Measurements from ENCODE around the gene CFAP298. TPM values are rescaled to one million over a fixed set of nuclear protein-coding genes. Genes with fewer than 3 reads are reported as not detected.

CFAP298 gene
- polyA plus RNA-seq, 3 donors = 18.7 to 28.7 (median 26.5) TPM

DNA sequence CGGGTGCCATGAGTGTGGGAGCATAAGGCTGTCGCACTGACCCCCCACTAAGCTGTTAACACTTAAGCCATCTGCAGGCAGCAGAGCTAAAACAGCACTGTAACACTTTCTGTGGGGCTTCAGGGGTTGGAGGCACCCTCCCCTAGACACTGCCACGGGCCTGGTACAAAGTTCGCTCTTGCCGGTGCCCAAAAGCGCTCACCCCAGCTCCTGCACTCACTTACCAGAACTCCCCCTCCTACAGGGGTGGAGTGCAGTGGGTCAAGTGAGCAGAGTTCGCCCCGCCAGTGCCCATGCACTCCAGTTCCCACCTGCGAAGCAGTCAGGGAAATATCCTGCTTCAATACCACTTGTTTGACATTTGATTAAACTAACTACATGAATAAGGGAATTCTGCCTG is 46.3 kb upstream of the CFAP298 start:
- Histone ChIP-seq H3K27me3 (ENCODE audit: control insufficient read depth in 2 of 2, insufficient read depth in 2 of 2, low read length in 2 of 2) (no peaks in the 10 kb centered on the region), H3K79me2 (ENCODE audit: insufficient read depth, low read length) (no peaks in the 10 kb centered on the region), H4K20me1 (ENCODE audit: insufficient read depth, low read length) (no peaks in the 10 kb centered on the region), H3K36me3 (replicated peaks in 1 of 2; ENCODE audit: control insufficient read depth in 1 of 2, insufficient read depth in 2 of 2, low read length in 2 of 2) (peaks cover 84 to 98% of the 10 kb centered on the region in 2 donors), H3K9ac (ENCODE audit: insufficient read depth, low read length, poor library complexity, severe bottlenecking) (no peak overlapping the region), H3K4me2 (replicated peaks; ENCODE audit: extremely low read depth, low read length, poor library complexity, severe bottlenecking) (no peak overlapping the region), H3K4me3 (replicated peaks in 1 of 3; ENCODE audit: low read depth in 2 of 3, low read length in 3 of 3) (no peak overlapping the region), H3K27ac (ENCODE audit: low read depth in 1 of 2, low read length in 2 of 2) (no peak overlapping the region), H3K9me3 (replicated peaks in 1 of 2; ENCODE audit: control insufficient read depth in 1 of 2, insufficient read depth in 1 of 2, low read length in 2 of 2) (peaks cover 13 to 38% of the 10 kb centered on the region in 2 donors), H3K4me1 (ENCODE audit: control insufficient read depth in 1 of 2, insufficient read depth in 2 of 2, low read length in 2 of 2) (no peaks in the 10 kb centered on the region), H2AFZ (ENCODE audit: insufficient read depth, low read depth, low read length, poor library complexity, severe bottlenecking) (no peak overlapping the region)
- no peak for DNase-seq
- H3K27me3 Mint-ChIP-seq (ENCODE audit: low read depth in 3 of 3) = no peaks in the 10 kb centered on the region
- TF ChIP-seq, protein P1, sequence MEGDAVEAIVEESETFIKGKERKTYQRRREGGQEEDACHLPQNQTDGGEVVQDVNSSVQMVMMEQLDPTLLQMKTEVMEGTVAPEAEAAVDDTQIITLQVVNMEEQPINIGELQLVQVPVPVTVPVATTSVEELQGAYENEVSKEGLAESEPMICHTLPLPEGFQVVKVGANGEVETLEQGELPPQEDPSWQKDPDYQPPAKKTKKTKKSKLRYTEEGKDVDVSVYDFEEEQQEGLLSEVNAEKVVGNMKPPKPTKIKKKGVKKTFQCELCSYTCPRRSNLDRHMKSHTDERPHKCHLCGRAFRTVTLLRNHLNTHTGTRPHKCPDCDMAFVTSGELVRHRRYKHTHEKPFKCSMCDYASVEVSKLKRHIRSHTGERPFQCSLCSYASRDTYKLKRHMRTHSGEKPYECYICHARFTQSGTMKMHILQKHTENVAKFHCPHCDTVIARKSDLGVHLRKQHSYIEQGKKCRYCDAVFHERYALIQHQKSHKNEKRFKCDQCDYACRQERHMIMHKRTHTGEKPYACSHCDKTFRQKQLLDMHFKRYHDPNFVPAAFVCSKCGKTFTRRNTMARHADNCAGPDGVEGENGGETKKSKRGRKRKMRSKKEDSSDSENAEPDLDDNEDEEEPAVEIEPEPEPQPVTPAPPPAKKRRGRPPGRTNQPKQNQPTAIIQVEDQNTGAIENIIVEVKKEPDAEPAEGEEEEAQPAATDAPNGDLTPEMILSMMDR (IDR thresholded peaks at IDR 0.05) = no peak
- peaks cover 8 to 32% (median 20%) of the 10 kb centered on the region in 7 donors for H3K9me3 Mint-ChIP-seq
- no peaks in the 10 kb centered on the region for H3K4me1 Mint-ChIP-seq
- peak overlapping the region in 1 of 7 donors; percentile 54 for H3K27ac Mint-ChIP-seq
- WGBS (ENCODE audit: insufficient coverage) = 100% methylated on average over 2 of the region's 9 CpGs
- intact Hi-C loops (cut with micrococcal nuclease) = no loop called here
- no peak overlapping the region for H3K4me3 Mint-ChIP-seq
- peaks cover 91 to 96% of the 10 kb centered on the region in 2 donors for H3K36me3 Mint-ChIP-seq

DNA sequence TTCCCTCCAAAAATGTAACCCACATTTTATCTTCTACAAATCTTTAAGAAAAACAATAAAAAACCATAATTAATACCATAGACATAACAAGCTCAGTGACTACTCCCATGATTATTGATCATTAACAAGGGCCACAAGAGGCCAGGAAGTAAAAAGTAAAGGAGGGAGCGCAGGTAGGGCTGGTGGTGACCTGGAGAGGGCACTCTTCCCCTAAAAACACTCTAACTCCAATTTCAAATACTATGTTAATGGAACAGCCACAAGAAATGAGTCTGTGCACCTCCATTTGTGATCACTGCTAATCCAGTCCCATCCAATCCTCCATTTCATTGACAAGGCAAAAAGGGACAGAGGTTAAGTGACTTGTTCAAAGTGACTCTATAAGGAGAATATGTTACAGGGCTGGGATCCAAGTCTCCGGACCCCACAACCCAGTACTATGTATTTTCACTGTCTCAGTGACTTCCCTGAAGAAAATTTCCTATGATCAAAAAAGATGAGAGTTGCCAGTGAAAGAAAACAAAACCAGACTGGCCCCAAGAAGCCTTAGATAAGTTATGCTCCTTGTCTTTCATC is 41.2 kb upstream of the CFAP298 start:
- no peaks in the 10 kb centered on the region for H3K27me3 Mint-ChIP-seq (ENCODE audit: low read depth in 3 of 3)
- TF ChIP-seq, protein P1 (IDR thresholded peaks at IDR 0.05) = peak; percentile 49
- peaks cover 65 to 76% of the 10 kb centered on the region in 2 donors for H3K36me3 Mint-ChIP-seq
- Histone ChIP-seq H3K4me2 (replicated peaks; ENCODE audit: extremely low read depth, low read length, poor library complexity, severe bottlenecking) (no peak overlapping the region), H4K20me1 (ENCODE audit: insufficient read depth, low read length) (no peaks in the 10 kb centered on the region), H3K9me3 (replicated peaks in 1 of 2; ENCODE audit: control insufficient read depth in 1 of 2, insufficient read depth in 1 of 2, low read length in 2 of 2) (peaks cover 0 to 5% of the 10 kb centered on the region in 2 donors), H3K4me3 (replicated peaks in 1 of 3; ENCODE audit: low read depth in 2 of 3, low read length in 3 of 3) (no peak overlapping the region), H3K4me1 (ENCODE audit: control insufficient read depth in 1 of 2, insufficient read depth in 2 of 2, low read length in 2 of 2) (no peaks in the 10 kb centered on the region), H3K36me3 (replicated peaks in 1 of 2; ENCODE audit: control insufficient read depth in 1 of 2, insufficient read depth in 2 of 2, low read length in 2 of 2) (peaks cover 81 to 99% of the 10 kb centered on the region in 2 donors), H3K9ac (ENCODE audit: insufficient read depth, low read length, poor library complexity, severe bottlenecking) (no peak overlapping the region), H3K27ac (ENCODE audit: low read depth in 1 of 2, low read length in 2 of 2) (no peak overlapping the region), H3K27me3 (ENCODE audit: control insufficient read depth in 2 of 2, insufficient read depth in 2 of 2, low read length in 2 of 2) (no peaks in the 10 kb centered on the region), H3K79me2 (ENCODE audit: insufficient read depth, low read length) (no peaks in the 10 kb centered on the region), H2AFZ (ENCODE audit: insufficient read depth, low read depth, low read length, poor library complexity, severe bottlenecking) (no peak overlapping the region)
- peak overlapping the region in 1 of 7 donors; percentile 4 for H3K27ac Mint-ChIP-seq
- H3K9me3 Mint-ChIP-seq = peaks cover 0 to 1% (median 0%) of the 10 kb centered on the region in 7 donors
- no CpG with 5 or more reads among the region's 2 CpGs for WGBS (ENCODE audit: insufficient coverage)
- no peak overlapping the region for H3K4me3 Mint-ChIP-seq
- intact Hi-C loops (cut with micrococcal nuclease) = no loop called here
- no peak for DNase-seq
- H3K4me1 Mint-ChIP-seq = no peaks in the 10 kb centered on the region

Measured in CD14-positive monocyte (primary cell).